Measurements from ENCODE around the gene RSRC1.
"Not testable (repeated sequence)": the region's sequence is repeated elsewhere in the genome, so short reads cannot be mapped to it uniquely, and the experiment has no call there.

The RSRC1 gene

DNA sequence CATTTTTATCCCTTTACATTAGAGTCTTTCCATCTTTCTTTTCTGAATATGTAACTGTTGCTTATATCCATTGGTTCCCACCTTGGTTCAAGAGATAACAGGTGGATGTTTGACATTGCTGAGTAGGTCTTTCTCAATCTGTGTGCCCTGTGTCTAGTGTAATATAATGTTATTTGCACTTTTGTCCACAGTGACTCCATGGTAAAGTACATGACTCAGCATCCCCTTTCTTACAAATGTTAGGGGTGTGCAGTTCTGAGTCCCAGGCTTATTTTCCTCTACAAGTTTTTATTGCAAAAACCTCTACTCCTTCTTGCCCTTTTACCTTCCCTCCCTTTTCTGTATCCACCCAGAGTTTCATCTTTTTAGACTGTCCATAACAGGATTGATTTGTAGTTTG lies 116.5 kb downstream of the RSRC1 start:
- no peak for ATAC-seq
- TF ChIP-seq ESRRG (CRISPR knock-in tag; IDR thresholded peaks at IDR 0.05): no peak
- no peak for TF ChIP-seq PATZ1 (CRISPR knock-in tag; IDR thresholded peaks at IDR 0.05; ENCODE audit: borderline replicate concordance)
- TF ChIP-seq GLIS3 (CRISPR knock-in tag; IDR thresholded peaks at IDR 0.05): no peak
- no peak for TF ChIP-seq ZFP3 (CRISPR knock-in tag; IDR thresholded peaks at IDR 0.05)
- TF ChIP-seq ZNF8 (CRISPR knock-in tag; IDR thresholded peaks at IDR 0.05): no peak
- no peak for TF ChIP-seq TCF4 (CRISPR knock-in tag; IDR thresholded peaks at IDR 0.05; ENCODE audit: borderline replicate concordance)
- TF ChIP-seq ZFP30 (CRISPR knock-in tag; IDR thresholded peaks at IDR 0.05): no peak
- no peak for TF ChIP-seq CSDC2 (CRISPR knock-in tag; IDR thresholded peaks at IDR 0.05)
- no peak for TF ChIP-seq ZC3H10 (CRISPR knock-in tag; IDR thresholded peaks at IDR 0.05)
- TF ChIP-seq TSHZ2 (CRISPR knock-in tag; IDR thresholded peaks at IDR 0.05): no peak
- no peak for TF ChIP-seq ISL1 (CRISPR knock-in tag; IDR thresholded peaks at IDR 0.05)
- no peak for TF ChIP-seq ZNF70 (CRISPR knock-in tag; IDR thresholded peaks at IDR 0.05)
- TF ChIP-seq BACH2 (CRISPR knock-in tag; IDR thresholded peaks at IDR 0.05; ENCODE audit: borderline replicate concordance): no peak
- no peak for TF ChIP-seq TOX (CRISPR knock-in tag; IDR thresholded peaks at IDR 0.05; ENCODE audit: borderline replicate concordance)
- TF ChIP-seq SNAI2 (CRISPR knock-in tag; IDR thresholded peaks at IDR 0.05): no peak
- TF ChIP-seq, protein P1, sequence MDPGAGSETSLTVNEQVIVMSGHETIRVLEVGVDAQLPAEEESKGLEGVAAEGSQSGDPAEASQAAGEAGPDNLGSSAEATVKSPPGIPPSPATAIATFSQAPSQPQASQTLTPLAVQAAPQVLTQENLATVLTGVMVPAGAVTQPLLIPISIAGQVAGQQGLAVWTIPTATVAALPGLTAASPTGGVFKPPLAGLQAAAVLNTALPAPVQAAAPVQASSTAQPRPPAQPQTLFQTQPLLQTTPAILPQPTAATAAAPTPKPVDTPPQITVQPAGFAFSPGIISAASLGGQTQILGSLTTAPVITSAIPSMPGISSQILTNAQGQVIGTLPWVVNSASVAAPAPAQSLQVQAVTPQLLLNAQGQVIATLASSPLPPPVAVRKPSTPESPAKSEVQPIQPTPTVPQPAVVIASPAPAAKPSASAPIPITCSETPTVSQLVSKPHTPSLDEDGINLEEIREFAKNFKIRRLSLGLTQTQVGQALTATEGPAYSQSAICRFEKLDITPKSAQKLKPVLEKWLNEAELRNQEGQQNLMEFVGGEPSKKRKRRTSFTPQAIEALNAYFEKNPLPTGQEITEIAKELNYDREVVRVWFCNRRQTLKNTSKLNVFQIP (CRISPR knock-in tag; IDR thresholded peaks at IDR 0.05; ENCODE audit: borderline replicate concordance, low read depth): no peak
- TF ChIP-seq, protein P2, sequence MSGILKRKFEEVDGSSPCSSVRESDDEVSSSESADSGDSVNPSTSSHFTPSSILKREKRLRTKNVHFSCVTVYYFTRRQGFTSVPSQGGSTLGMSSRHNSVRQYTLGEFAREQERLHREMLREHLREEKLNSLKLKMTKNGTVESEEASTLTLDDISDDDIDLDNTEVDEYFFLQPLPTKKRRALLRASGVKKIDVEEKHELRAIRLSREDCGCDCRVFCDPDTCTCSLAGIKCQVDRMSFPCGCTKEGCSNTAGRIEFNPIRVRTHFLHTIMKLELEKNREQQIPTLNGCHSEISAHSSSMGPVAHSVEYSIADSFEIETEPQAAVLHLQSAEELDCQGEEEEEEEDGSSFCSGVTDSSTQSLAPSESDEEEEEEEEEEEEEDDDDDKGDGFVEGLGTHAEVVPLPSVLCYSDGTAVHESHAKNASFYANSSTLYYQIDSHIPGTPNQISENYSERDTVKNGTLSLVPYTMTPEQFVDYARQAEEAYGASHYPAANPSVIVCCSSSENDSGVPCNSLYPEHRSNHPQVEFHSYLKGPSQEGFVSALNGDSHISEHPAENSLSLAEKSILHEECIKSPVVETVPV (CRISPR knock-in tag; IDR thresholded peaks at IDR 0.05): no peak

DNA sequence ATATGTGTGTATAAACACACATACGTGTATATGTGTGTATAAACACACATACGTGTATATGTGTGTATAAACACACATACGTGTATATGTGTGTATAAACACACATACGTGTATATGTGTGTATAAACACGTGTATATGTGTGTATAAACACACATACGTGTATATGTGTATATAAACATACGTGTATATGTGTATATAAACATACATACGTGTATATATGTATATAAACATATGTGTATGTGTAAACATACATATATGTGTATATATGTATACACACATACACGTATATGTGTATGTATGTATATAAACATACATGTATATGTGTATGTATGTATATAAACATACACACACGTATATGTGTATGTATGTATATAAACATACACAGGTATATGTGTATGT lies 119.1 kb downstream of the RSRC1 start:
- not testable (repeated sequence) for ATAC-seq

- ATAC-seq: no peak
- TF ChIP-seq ESRRG (CRISPR knock-in tag; IDR thresholded peaks at IDR 0.05) (no peak), ARNTL (CRISPR knock-in tag; IDR thresholded peaks at IDR 0.05; ENCODE audit: borderline replicate concordance, low read depth) (no peak), OSR1 (CRISPR knock-in tag; IDR thresholded peaks at IDR 0.05) (no peak), TCF4 (CRISPR knock-in tag; IDR thresholded peaks at IDR 0.05; ENCODE audit: borderline replicate concordance) (no peak), ISL1 (CRISPR knock-in tag; IDR thresholded peaks at IDR 0.05) (no peak), CSDC2 (CRISPR knock-in tag; IDR thresholded peaks at IDR 0.05) (no peak), ZC3H10 (CRISPR knock-in tag; IDR thresholded peaks at IDR 0.05) (no peak), ZNF565 (CRISPR knock-in tag; conservative IDR thresholded peaks at IDR 0.05; ENCODE audit: low read depth) (no peak)
- TF ChIP-seq, protein P3, sequence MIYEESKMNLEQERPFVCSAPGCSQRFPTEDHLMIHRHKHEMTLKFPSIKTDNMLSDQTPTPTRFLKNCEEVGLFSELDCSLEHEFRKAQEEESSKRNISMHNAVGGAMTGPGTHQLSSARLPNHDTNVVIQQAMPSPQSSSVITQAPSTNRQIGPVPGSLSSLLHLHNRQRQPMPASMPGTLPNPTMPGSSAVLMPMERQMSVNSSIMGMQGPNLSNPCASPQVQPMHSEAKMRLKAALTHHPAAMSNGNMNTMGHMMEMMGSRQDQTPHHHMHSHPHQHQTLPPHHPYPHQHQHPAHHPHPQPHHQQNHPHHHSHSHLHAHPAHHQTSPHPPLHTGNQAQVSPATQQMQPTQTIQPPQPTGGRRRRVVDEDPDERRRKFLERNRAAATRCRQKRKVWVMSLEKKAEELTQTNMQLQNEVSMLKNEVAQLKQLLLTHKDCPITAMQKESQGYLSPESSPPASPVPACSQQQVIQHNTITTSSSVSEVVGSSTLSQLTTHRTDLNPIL (CRISPR knock-in tag; IDR thresholded peaks at IDR 0.05; ENCODE audit: low read depth): no peak
Observed at GRCh38 chr3:158233791-158234190, 123.9 kb downstream of the RSRC1 start.

All from SK-N-SH treated with all-trans-retinoic acid at 6 μM for 48 hours (cell line).